Panc1 (cell line): ENCODE results near the gene TMPRSS5. TPM values are rescaled to one million over a fixed set of nuclear protein-coding genes. Genes with fewer than 3 reads are reported as not detected.

Experiments
- ATAC-seq: fragments of 200-7000 bp; cut with Tn5 transposase; 2 replicates; pipeline ENCODE4 v1.9.1; 2020; ENCODE audit warnings: mild to moderate bottlenecking, moderate library complexity
- BruUV-seq: library from RNA; stranded (reverse); fragments of 400-500 nt; replicated peaks from 2 replicates; lab custom pipeline; 2021; lab: Mats Ljungman, UMichigan
- CTCF ChIA-PET: fragments of 300-600 bp; sonication (Branson Sonifier 250); formaldehyde crosslinking; loops from one replicate; lab custom pipeline; 2022; ENCODE audit warnings: antibody characterized with exemption; lab: Charles Lee
- POLR2A ChIA-PET: fragments of 300-600 bp; sonication (Branson Sonifier 250); formaldehyde crosslinking; loops from one replicate; lab custom pipeline; 2022; ENCODE audit warnings: antibody characterized with exemption; lab: Charles Lee
- DNase-seq: peaks from one replicate; pipeline ENCODE4 v3.0.0-alpha.2; 2010; ENCODE audit warnings: low read depth, low spot score
- H3K27ac ChIP-seq: 2 replicates; pipeline ENCODE4 v1.5.1; 2011; ENCODE audit warnings: mild to moderate bottlenecking, low read length, inconsistent platforms
- H3K27me3 ChIP-seq: fragments of 200-500 bp; sonication (Bioruptor generic); 2 replicates; pipeline ENCODE4 v1.6.0; 2014; ENCODE audit warnings: low read length, inconsistent platforms; ENCODE audit not compliant: control insufficient read depth, insufficient read depth
- H3K36me3 ChIP-seq: fragments of 200-500 bp; sonication (Bioruptor generic); 2 replicates; pipeline ENCODE4 v1.5.1; 2014; ENCODE audit warnings: inconsistent platforms, mild to moderate bottlenecking, low read length, moderate library complexity; ENCODE audit not compliant: control insufficient read depth, insufficient read depth
- H3K4me1 ChIP-seq: 2 replicates; pipeline ENCODE4 v1.5.1; 2011; ENCODE audit warnings: inconsistent platforms, mild to moderate bottlenecking, low read length, moderate library complexity; ENCODE audit not compliant: control insufficient read depth, insufficient read depth
- H3K4me3 ChIP-seq, 2 experiments: 2 replicates each; pipeline ENCODE4 v1.5.1; 2011 to 2012; ENCODE audit warnings: low read depth in 2 of 2, low read length in 2 of 2, mild to moderate bottlenecking in 2 of 2, inconsistent platforms in 1 of 2, moderate library complexity in 1 of 2
- H3K9me3 ChIP-seq: fragments of 200-500 bp; sonication (Bioruptor generic); 2 replicates; pipeline ENCODE4 v1.5.1; 2014; ENCODE audit warnings: low read depth, mild to moderate bottlenecking, inconsistent platforms, low read length, moderate library complexity; ENCODE audit not compliant: control insufficient read depth, insufficient read depth
- CTCF ChIP-seq: fragments of 450-650 bp; IDR thresholded peaks from 2 replicates; pipeline ENCODE4 v1.5.1; 2017; ENCODE audit warnings: mild to moderate bottlenecking
- POLR2AphosphoS5 ChIP-seq: IDR thresholded peaks from 2 replicates; pipeline ENCODE4 v1.6.1; 2012; ENCODE audit warnings: mild to moderate bottlenecking, low read depth, low read length, moderate library complexity
- REST ChIP-seq, 2 experiments: IDR thresholded peaks; 2 replicates each; pipeline ENCODE4 v1.6.1; 2011 to 2012; ENCODE audit warnings: low read depth in 2 of 2, control low read depth in 1 of 2, low read length in 1 of 2, mild to moderate bottlenecking in 1 of 2, moderate library complexity in 1 of 2; ENCODE audit not compliant: insufficient read depth in 1 of 2
- SIN3A ChIP-seq: IDR thresholded peaks from 2 replicates; pipeline ENCODE4 v1.6.1; 2012; ENCODE audit warnings: low read depth, mild to moderate bottlenecking, low read length, moderate library complexity, borderline replicate concordance; ENCODE audit not compliant: insufficient read depth
- TCF7L2 ChIP-seq: IDR thresholded peaks from 2 replicates; pipeline ENCODE4 v1.6.1; 2011; ENCODE audit warnings: mild to moderate bottlenecking, low read depth, low read length, inconsistent platforms
- in situ Hi-C: cut with HindIII; loops from 2 replicates; pipeline ENCODE4 v1.10.0; 2016; ENCODE audit warnings: low sequenced_read_pairs, low pct_unique_long_range_greater_than_20kb
- intact Hi-C: fragments of 100-400 bp; cut with micrococcal nuclease; formaldehyde crosslinking; loops from one replicate; pipeline ENCODE4 v1.10.0; 2022; ENCODE audit not compliant: unreplicated experiment
- total RNA-seq: library from RNA; stranded (reverse); gene quantifications from one replicate; pipeline ENCODE4 v1.2.1, GENCODE V29; 2021; ENCODE audit not compliant: unreplicated experiment

The TMPRSS5 gene
- total RNA-seq, 1 experiment from 2014 or later, result 0.85 TPM

- H3K9me3 ChIP-seq, result no peaks in the 10 kb centered on the region
- H3K27me3 ChIP-seq, result no peaks in the 10 kb centered on the region
- peak overlapping the region; percentile 21; the same call in 1 of the 2 replicates for H3K27ac ChIP-seq
- CTCF ChIA-PET, result no interaction called here
- POLR2A ChIA-PET, result interaction anchor here (0.5 kb wide), 1 partner anchor 377 kb away, joined by 13 read pairs; no protein-coding TSS in a partner anchor
- no peaks in the 10 kb centered on the region for H3K36me3 ChIP-seq
- peaks cover 8% of the 10 kb centered on the region; the same call in 1 of the 2 replicates for H3K4me1 ChIP-seq
- DNase-seq, result no peak
- intact Hi-C loops (no loop called here), in situ Hi-C loops (no loop called here)
- no peak overlapping the region for H3K4me3 ChIP-seq
- TF ChIP-seq REST (IDR thresholded peaks at IDR 0.05; ENCODE audit: insufficient read depth in 1 of 2, low read depth in 2 of 2, low read length in 1 of 2) (no peak), TCF7L2 (no peak), CTCF (no peak), SIN3A (no peak), POLR2AphosphoS5 (no peak)
- no peak; the same call in 1 of the 2 replicates for ATAC-seq
- BruUV-seq, result no TSS peak
Measured at GRCh38 chr11:113681711-113682413, 24.2 kb downstream of the TMPRSS5 start.

GRCh38 chr11:113681282-113681681 is 24.8 kb downstream of the TMPRSS5 start:
- no peaks in the 10 kb centered on the region for H3K9me3 ChIP-seq
- H3K27ac ChIP-seq, result no peak overlapping the region
- in situ Hi-C loops, result no loop called here
- H3K4me1 ChIP-seq, result peaks cover 8% of the 10 kb centered on the region; the same call in 1 of the 2 replicates
- ChIA-PET CTCF (no interaction called here), POLR2A (no interaction called here)
- H3K4me3 ChIP-seq, result no peak overlapping the region
- TF ChIP-seq SIN3A, result no peak
- no peak for TF ChIP-seq TCF7L2
- TF ChIP-seq CTCF, result no peak
- no peak for TF ChIP-seq REST (IDR thresholded peaks at IDR 0.05; ENCODE audit: insufficient read depth in 1 of 2, low read depth in 2 of 2, low read length in 1 of 2)
- TF ChIP-seq POLR2AphosphoS5, result no peak
- BruUV-seq, result no TSS peak
- no peak for ATAC-seq
- H3K27me3 ChIP-seq, result no peaks in the 10 kb centered on the region
- intact Hi-C loops, result no loop called here
- H3K36me3 ChIP-seq, result no peaks in the 10 kb centered on the region
- no peak for DNase-seq
